Sigmoid colon (tissue), 7 donors: ENCODE data around the gene CHST2. TPM values are rescaled to one million over a fixed set of nuclear protein-coding genes. Genes with fewer than 3 reads are reported as not detected.

Experiments used
- DNase-seq: peaks from one replicate; pipeline ENCODE4 v3.0.0-alpha.2; 2019
- H3K27ac ChIP-seq, 4 donors: fragments of 200-600 bp; sonication (generic); one replicate each; pipeline ENCODE4 v1.5.1; 2016 to 2019; ENCODE audit warnings: mild to moderate bottlenecking in 1 of 4
- H3K27me3 ChIP-seq, 3 donors: fragments of 200-600 bp; sonication (generic); one replicate each; pipeline ENCODE4 v1.5.1; 2019; ENCODE audit warnings: mild to moderate bottlenecking in 1 of 3
- H3K36me3 ChIP-seq, 4 donors: fragments of 200-600 bp; sonication (generic); one replicate each; pipeline ENCODE4 v1.5.1; 2016 to 2019
- H3K4me1 ChIP-seq, 4 donors: fragments of 200-600 bp; sonication (generic); one replicate each; pipeline ENCODE4 v1.5.1; 2017 to 2019
- H3K4me3 ChIP-seq, 4 donors: fragments of 200-600 bp; sonication (generic); one replicate each; pipeline ENCODE4 v1.5.1; 2017 to 2019; ENCODE audit warnings: mild to moderate bottlenecking in 2 of 4, moderate library complexity in 1 of 4
- H3K9me3 ChIP-seq, 4 donors: fragments of 200-600 bp in 3 of 4; sonication (generic) in 3 of 4; one replicate each; pipeline versions ENCODE4 v1.5.1 to v1.6.1; 2013 to 2019
- CTCF ChIP-seq, 4 experiments: fragments of 450-650 bp in 3 of 4; fragments of 200-600 bp in 1 of 4; IDR thresholded peaks; one replicate each; pipeline ENCODE4 v1.5.1; 2016 to 2019; ENCODE audit warnings: antibody characterized with exemption in 4 of 4, mild to moderate bottlenecking in 3 of 4, moderate library complexity in 2 of 4
- EP300 ChIP-seq, 4 donors: sonication (generic); formaldehyde crosslinking; IDR thresholded peaks; one replicate each; pipeline ENCODE4 v1.6.1; 2017; ENCODE audit warnings: antibody characterized with exemption in 4 of 4
- POLR2A ChIP-seq, 2 donors: fragments of 450-650 bp; IDR thresholded peaks; one replicate each; pipeline ENCODE4 v1.6.1; 2016; ENCODE audit warnings: antibody characterized with exemption in 2 of 2, mild to moderate bottlenecking in 2 of 2, moderate library complexity in 2 of 2
- POLR2AphosphoS5 ChIP-seq, 4 donors: sonication (generic); formaldehyde crosslinking; IDR thresholded peaks; one replicate each; pipeline ENCODE4 v1.6.1; 2017; ENCODE audit warnings: antibody characterized with exemption in 4 of 4
- WGBS, 2 donors: extraction: QIAGEN DNeasy Blood & Tissue Kit; methylation state at CpG; one replicate each; pipeline ENCODE4 v1.1.7; 2013; 5-methylcytosine and 5-hydroxymethylcytosine counted together
- intact Hi-C: fragments of 100-400 bp; cut with DNase I; formaldehyde crosslinking; loops from one replicate; pipeline ENCODE4 v1.15.1; 2023
- polyA plus RNA-seq, 3 donors: library from polyadenylated mRNA; stranded (reverse); fragments of 200-250 nt; gene quantifications; one replicate each; pipeline ENCODE4 v1.2.3, GENCODE V29; 2013
- total RNA-seq, 4 donors: library from RNA; depleted of rRNA; stranded (reverse); fragments of >200 nt; gene quantifications; one replicate each; pipeline ENCODE4 v1.1.0, GENCODE V29; 2016
- donor health status: healthy with polysubstance abuse.
- donor health status: Bipolar disorder and iron deficiency.
- donor health status: healthy.

The CHST2 gene
- total and polyA plus RNA-seq, 7 donors = 0.60 to 4.5 (median 3.1) TPM

DNA sequence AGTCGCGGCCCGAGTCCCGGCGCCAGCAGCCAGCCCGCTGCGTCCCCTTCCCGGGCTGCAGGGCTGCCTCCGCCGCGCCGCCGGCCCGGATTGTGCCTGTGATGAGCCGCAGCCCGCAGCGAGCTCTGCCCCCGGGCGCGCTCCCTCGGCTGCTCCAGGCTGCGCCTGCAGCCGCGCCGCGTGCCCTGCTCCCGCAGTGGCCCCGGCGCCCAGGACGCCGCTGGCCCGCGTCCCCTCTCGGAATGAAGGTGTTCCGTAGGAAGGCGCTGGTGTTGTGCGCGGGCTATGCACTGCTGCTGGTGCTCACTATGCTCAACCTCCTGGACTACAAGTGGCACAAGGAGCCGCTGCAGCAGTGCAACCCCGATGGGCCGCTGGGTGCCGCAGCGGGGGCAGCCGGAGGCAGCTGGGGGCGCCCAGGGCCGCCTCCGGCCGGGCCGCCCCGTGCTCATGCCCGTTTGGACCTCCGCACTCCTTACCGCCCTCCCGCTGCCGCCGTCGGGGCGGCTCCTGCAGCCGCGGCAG is 1.2 kb downstream of the CHST2 start:
- WGBS, 2 donors = 1 to 2% methylated on average over 60 of the region's 60 CpGs
- intact Hi-C loops = no loop called here
- peaks cover 10 to 34% (median 25%) of the 10 kb centered on the region in 3 donors for H3K27me3 ChIP-seq
- H3K9me3 ChIP-seq = no peaks in the 10 kb centered on the region
- peaks cover 0 to 26% (median 19%) of the 10 kb centered on the region in 4 donors for H3K4me1 ChIP-seq
- DNase-seq = no peak
- H3K4me3 ChIP-seq = peak overlapping the region; percentile 52 to 71 (median 62)
- H3K36me3 ChIP-seq = no peaks in the 10 kb centered on the region
- H3K27ac ChIP-seq = peak overlapping the region in 3 of 4 donors; percentile 1 to 70 (median 68)
- no peak for TF ChIP-seq POLR2AphosphoS5 (IDR thresholded peaks at IDR 0.05)
- TF ChIP-seq POLR2A (IDR thresholded peaks at IDR 0.05) = no peak
- TF ChIP-seq CTCF (IDR thresholded peaks at IDR 0.05) = no peak
- no peak for TF ChIP-seq EP300 (IDR thresholded peaks at IDR 0.05)

GRCh38 chr3:143121241-143122088 is 1.9 kb downstream of the CHST2 start:
- WGBS, 2 donors = 61 to 71% methylated on average over 79 of the region's 79 CpGs
- peak in 1 of 4 experiments; percentile 9 for TF ChIP-seq CTCF (IDR thresholded peaks at IDR 0.05)
- no peak for TF ChIP-seq POLR2A (IDR thresholded peaks at IDR 0.05)
- H3K4me1 ChIP-seq = peaks cover 0 to 26% (median 19%) of the 10 kb centered on the region in 4 donors
- H3K27ac ChIP-seq = peak overlapping the region in 1 of 4 donors; percentile 68
- peak overlapping the region in 3 of 4 donors; percentile 52 to 71 (median 67) for H3K4me3 ChIP-seq
- H3K36me3 ChIP-seq = no peaks in the 10 kb centered on the region
- H3K27me3 ChIP-seq = peaks cover 10 to 34% (median 25%) of the 10 kb centered on the region in 3 donors
- no peak for DNase-seq
- H3K9me3 ChIP-seq = no peaks in the 10 kb centered on the region
- intact Hi-C loops = no loop called here

DNA sequence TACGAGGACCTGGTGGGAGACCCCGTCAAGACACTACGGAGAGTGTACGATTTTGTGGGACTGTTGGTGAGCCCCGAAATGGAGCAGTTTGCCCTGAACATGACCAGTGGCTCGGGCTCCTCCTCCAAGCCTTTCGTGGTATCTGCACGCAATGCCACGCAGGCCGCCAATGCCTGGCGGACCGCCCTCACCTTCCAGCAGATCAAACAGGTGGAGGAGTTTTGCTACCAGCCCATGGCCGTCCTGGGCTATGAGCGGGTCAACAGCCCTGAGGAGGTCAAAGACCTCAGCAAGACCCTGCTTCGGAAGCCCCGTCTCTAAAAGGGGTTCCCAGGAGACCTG is 2.5 kb downstream of the CHST2 start:
- intact Hi-C loops = no loop called here
- Histone ChIP-seq H3K4me1 (peaks cover 0 to 26% (median 19%) of the 10 kb centered on the region in 4 donors), H3K27ac (no peak overlapping the region), H3K4me3 (no peak overlapping the region), H3K36me3 (no peaks in the 10 kb centered on the region), H3K9me3 (no peaks in the 10 kb centered on the region), H3K27me3 (peaks cover 10 to 34% (median 25%) of the 10 kb centered on the region in 3 donors)
- 97% methylated on average over 16 of the region's 16 CpGs for WGBS, 2 donors
- no peak for TF ChIP-seq CTCF (IDR thresholded peaks at IDR 0.05)
- no peak for TF ChIP-seq EP300 (IDR thresholded peaks at IDR 0.05)
- no peak for TF ChIP-seq POLR2AphosphoS5 (IDR thresholded peaks at IDR 0.05)
- TF ChIP-seq POLR2A (IDR thresholded peaks at IDR 0.05) = no peak
- no peak for DNase-seq

DNA sequence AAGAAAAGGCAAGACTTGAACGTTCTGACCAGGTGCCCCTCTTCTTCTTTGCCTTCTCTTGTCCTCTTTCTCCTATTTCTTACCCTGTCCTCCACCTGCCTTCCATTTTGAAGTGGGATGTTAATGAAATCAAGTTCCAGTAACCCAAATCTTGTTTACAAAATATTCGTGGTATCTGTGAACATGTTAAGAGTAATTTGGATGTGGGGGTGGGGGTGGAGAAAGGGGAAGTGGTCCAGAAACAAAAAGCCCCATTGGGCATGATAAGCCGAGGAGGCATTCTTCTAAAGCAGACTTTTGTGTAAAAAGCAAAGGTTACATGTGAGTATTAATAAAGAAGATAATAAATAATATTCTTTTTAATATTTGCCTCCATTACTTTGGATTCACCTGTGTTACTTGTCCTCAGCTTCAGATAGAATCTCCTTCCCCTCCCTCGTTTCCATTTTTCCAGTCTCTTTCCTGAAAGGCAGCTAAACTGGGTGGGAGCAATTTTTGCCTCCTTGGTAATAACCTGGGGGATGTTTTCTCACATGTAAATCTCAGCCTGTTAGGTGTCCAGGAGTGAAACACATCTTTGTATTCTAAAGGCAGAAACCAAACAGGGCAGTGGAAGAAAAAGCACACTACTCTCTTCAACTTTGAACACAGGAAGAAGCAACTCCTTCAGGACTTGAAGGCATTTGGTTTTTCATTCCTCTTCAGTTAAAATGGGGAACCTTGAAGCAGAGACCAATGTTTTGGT is 3.2 kb downstream of the CHST2 start:
- intact Hi-C loops = no loop called here
- DNase-seq = no peak
- Histone ChIP-seq H3K27me3 (peaks cover 10 to 34% (median 25%) of the 10 kb centered on the region in 3 donors), H3K27ac (no peak overlapping the region), H3K4me3 (no peak overlapping the region), H3K36me3 (no peaks in the 10 kb centered on the region), H3K4me1 (peaks cover 0 to 26% (median 19%) of the 10 kb centered on the region in 4 donors), H3K9me3 (no peaks in the 10 kb centered on the region)
- WGBS, 2 donors = 47 to 56% methylated on average over 4 of the region's 4 CpGs
- TF ChIP-seq POLR2A (IDR thresholded peaks at IDR 0.05) = no peak
- TF ChIP-seq EP300 (IDR thresholded peaks at IDR 0.05) = no peak
- TF ChIP-seq POLR2AphosphoS5 (IDR thresholded peaks at IDR 0.05) = no peak
- no peak for TF ChIP-seq CTCF (IDR thresholded peaks at IDR 0.05)
